IMR-90 (cell line): ENCODE results near the gene LETM1.

ENCODE experiments used
- BHLHE40 ChIP-seq: fragments of 150-350 bp; IDR thresholded peaks from 2 replicates; pipeline ENCODE4 v1.6.1; 2016; ENCODE audit warnings: mild to moderate bottlenecking, low read depth, low read length
- CEBPB ChIP-seq: IDR thresholded peaks from 2 replicates; pipeline ENCODE4 v1.6.1; 2012; ENCODE audit warnings: low read depth, low read length, improper control_type of control experiment
- CHD1 ChIP-seq: IDR thresholded peaks from 2 replicates; pipeline ENCODE4 v1.6.1; 2012; ENCODE audit warnings: low read depth, low read length, improper control_type of control experiment
- CTCF ChIP-seq: conservative IDR thresholded peaks from 2 replicates; pipeline ENCODE4 v1.5.1; 2012; ENCODE audit warnings: mild to moderate bottlenecking, low read depth, low read length, improper control_type of control experiment
- ELK1 ChIP-seq: fragments of 150-350 bp; IDR thresholded peaks from 2 replicates; pipeline ENCODE4 v1.6.1; 2016; ENCODE audit warnings: low read depth, mild to moderate bottlenecking, low read length, moderate library complexity, borderline replicate concordance
- MAZ ChIP-seq: IDR thresholded peaks from 2 replicates; pipeline ENCODE4 v1.6.1; 2012; ENCODE audit warnings: low read depth, mild to moderate bottlenecking, low read length, improper control_type of control experiment, moderate library complexity, borderline replicate concordance
- MXI1 ChIP-seq: IDR thresholded peaks from 2 replicates; pipeline ENCODE4 v1.6.1; 2012; ENCODE audit warnings: low read depth, mild to moderate bottlenecking, low read length, moderate library complexity, borderline replicate concordance
- POLR2A ChIP-seq: IDR thresholded peaks from 2 replicates; pipeline ENCODE4 v1.6.1; 2012; ENCODE audit warnings: mild to moderate bottlenecking, low read depth, low read length
- RAD21 ChIP-seq: IDR thresholded peaks from 2 replicates; pipeline ENCODE4 v1.6.1; 2012; ENCODE audit warnings: low read length, improper control_type of control experiment
- RFX5 ChIP-seq: IDR thresholded peaks from 2 replicates; pipeline ENCODE4 v1.8.0; 2012; ENCODE audit warnings: low read depth, mild to moderate bottlenecking, low read length, moderate library complexity
- SMC3 ChIP-seq: fragments of 150-350 bp; IDR thresholded peaks from 2 replicates; pipeline ENCODE4 v1.6.1; 2016; ENCODE audit warnings: low read depth, mild to moderate bottlenecking, antibody characterized with exemption, low read length, moderate library complexity
- USF2 ChIP-seq: fragments of 150-350 bp; IDR thresholded peaks from 2 replicates; pipeline ENCODE4 v1.6.1; 2017; ENCODE audit warnings: mild to moderate bottlenecking, antibody characterized with exemption, low read length, low read depth

DNA sequence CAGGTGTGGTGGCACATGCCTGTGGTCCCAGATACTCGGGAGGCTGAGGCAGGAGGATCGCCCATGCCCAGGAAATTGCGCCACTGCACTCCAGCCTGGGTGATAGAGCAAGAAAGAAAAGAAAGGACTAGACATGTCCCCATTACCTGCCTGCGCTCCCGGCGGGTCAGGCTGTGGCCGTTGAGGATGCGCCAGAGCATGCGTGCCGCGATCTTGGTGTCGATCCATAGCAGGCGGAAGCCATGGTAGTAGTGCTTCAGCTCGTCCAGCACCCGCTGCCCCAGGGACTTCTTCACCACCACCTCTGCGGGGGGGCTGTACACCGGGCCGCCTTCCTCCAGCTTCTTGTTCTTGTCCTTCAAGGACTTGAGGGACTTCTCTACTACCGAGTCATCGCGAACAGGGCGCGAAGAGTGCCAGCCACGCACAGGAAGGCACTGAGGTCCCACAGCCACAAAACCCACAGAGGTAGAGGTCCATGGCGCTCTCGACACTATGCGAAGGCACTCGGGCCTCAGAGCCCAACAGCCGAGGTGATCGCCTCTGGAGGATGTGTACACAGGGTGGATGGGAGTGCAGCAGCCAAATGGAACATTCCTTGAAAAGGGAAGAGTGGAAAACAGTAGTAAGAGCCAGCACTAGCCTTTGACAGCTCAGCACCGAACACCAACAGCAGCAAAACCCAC, 14.6 kb downstream of the LETM1 start:
- TF ChIP-seq BHLHE40 (no peak), CHD1 (no peak), CTCF (no peak), RAD21 (no peak), MAZ (no peak), SMC3 (no peak), POLR2A (no peak), USF2 (no peak), RFX5 (no peak), ELK1 (no peak), CEBPB (no peak), MXI1 (no peak)
